ENCODE data around the gene PRICKLE1.

The PRICKLE1 gene

GRCh38 chr12:42575717-42576116 is 13.8 kb downstream of the PRICKLE1 start:
- Histone ChIP-seq H3K4me1 (ENCODE audit: control insufficient read depth, insufficient read depth, low read length) (peaks cover 15% of the 10 kb centered on the region), H3K27me3 (ENCODE audit: control insufficient read depth, insufficient read depth, low read length) (no peaks in the 10 kb centered on the region), H3K36me3 (ENCODE audit: control insufficient read depth, insufficient read depth, low read length) (no peaks in the 10 kb centered on the region), H3K27ac (ENCODE audit: low read depth, low read length) (no peak overlapping the region), H3K9ac (ENCODE audit: low read length) (no peak overlapping the region), H3K4me3 (ENCODE audit: low read depth, low read length) (no peak overlapping the region), H3K9me3 (ENCODE audit: control insufficient read depth, insufficient read depth, low read depth, low read length) (no peaks in the 10 kb centered on the region)

GRCh38 chr12:42574851-42575266 is 14.7 kb downstream of the PRICKLE1 start:
- H3K9me3 ChIP-seq (ENCODE audit: control insufficient read depth, insufficient read depth, low read depth, low read length): no peaks in the 10 kb centered on the region
- peaks cover 17% of the 10 kb centered on the region for H3K4me1 ChIP-seq (ENCODE audit: control insufficient read depth, insufficient read depth, low read length)
- H3K27ac ChIP-seq (ENCODE audit: low read depth, low read length): no peak overlapping the region

GRCh38 chr12:42571327-42572009 is 18.1 kb downstream of the PRICKLE1 start:
- H3K27me3 ChIP-seq (ENCODE audit: control insufficient read depth, insufficient read depth, low read length): peaks cover 2% of the 10 kb centered on the region
- no peak overlapping the region for H3K4me3 ChIP-seq (ENCODE audit: low read depth, low read length)
- no peaks in the 10 kb centered on the region for H3K36me3 ChIP-seq (ENCODE audit: control insufficient read depth, insufficient read depth, low read length)
- peaks cover 19% of the 10 kb centered on the region for H3K4me1 ChIP-seq (ENCODE audit: control insufficient read depth, insufficient read depth, low read length)
- H3K9ac ChIP-seq (ENCODE audit: low read length): no peak overlapping the region
- no peaks in the 10 kb centered on the region for H3K9me3 ChIP-seq (ENCODE audit: control insufficient read depth, insufficient read depth, low read depth, low read length)
- no peak overlapping the region for H3K27ac ChIP-seq (ENCODE audit: low read depth, low read length)

More at GRCh38 chr12:42574851-42575266, 14.7 kb downstream of the PRICKLE1 start:
- Histone ChIP-seq H3K4me3 (ENCODE audit: low read depth, low read length) (no peak overlapping the region), H3K36me3 (ENCODE audit: control insufficient read depth, insufficient read depth, low read length) (no peaks in the 10 kb centered on the region), H3K9ac (ENCODE audit: low read length) (no peak overlapping the region), H3K27me3 (ENCODE audit: control insufficient read depth, insufficient read depth, low read length) (no peaks in the 10 kb centered on the region)

- H3K27me3 ChIP-seq (ENCODE audit: control insufficient read depth, insufficient read depth, low read length): peaks cover 9% of the 10 kb centered on the region
- no peak overlapping the region for H3K4me3 ChIP-seq (ENCODE audit: low read depth, low read length)
- peaks cover 21% of the 10 kb centered on the region for H3K4me1 ChIP-seq (ENCODE audit: control insufficient read depth, insufficient read depth, low read length)
- no peak overlapping the region for H3K9ac ChIP-seq (ENCODE audit: low read length)
- no peak overlapping the region for H3K27ac ChIP-seq (ENCODE audit: low read depth, low read length)
- no peaks in the 10 kb centered on the region for H3K9me3 ChIP-seq (ENCODE audit: control insufficient read depth, insufficient read depth, low read depth, low read length)
- no peaks in the 10 kb centered on the region for H3K36me3 ChIP-seq (ENCODE audit: control insufficient read depth, insufficient read depth, low read length)
Observed at GRCh38 chr12:42570076-42570475, 19.5 kb downstream of the PRICKLE1 start.

DNA sequence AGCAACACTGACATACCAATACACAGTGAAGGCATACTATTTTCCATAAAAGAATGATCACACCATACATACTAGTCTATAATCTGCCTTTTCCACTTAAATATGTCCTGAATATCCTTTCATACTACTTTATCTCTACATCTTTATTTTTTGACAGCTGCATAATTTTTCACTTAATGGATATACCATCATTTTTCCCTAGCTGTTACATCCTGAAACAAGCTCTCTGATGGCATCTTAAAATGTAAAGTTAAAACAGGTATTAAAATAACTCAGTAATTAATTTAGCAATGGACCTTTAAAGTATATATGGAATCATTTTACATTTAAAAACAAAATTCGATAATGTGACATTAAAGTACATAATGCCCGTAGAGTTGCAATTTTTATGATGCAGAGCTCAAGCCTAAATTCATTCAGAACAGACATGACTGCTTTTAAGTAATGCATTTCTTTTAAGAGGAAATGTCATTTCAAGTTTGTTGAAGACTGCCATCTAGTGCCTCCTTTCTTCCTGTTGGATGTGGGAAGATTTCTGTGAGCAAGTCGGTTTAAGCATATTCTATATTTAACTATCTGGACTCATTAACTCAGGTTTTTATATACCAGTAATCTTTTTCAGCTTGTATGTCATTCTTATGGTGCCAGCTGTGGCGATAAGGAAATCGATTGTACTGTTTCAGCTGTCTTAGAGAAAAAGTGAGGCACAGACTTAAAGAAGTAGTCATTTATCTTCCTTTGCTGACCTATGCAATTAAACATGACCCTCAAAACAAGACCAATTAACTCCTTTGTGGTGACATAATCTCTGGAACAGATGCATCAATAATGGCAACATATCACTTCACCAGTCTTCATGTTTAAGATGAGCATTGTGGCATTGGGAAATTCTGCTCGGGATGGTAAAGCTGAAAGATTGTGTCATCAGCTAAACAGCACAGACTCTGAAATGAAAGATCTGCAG is 20.3 kb downstream of the PRICKLE1 start:
- Histone ChIP-seq H3K36me3 (ENCODE audit: control insufficient read depth, insufficient read depth, low read length) (no peaks in the 10 kb centered on the region), H3K9me3 (ENCODE audit: control insufficient read depth, insufficient read depth, low read depth, low read length) (no peaks in the 10 kb centered on the region), H3K27me3 (ENCODE audit: control insufficient read depth, insufficient read depth, low read length) (peaks cover 9% of the 10 kb centered on the region), H3K27ac (ENCODE audit: low read depth, low read length) (no peak overlapping the region), H3K4me3 (ENCODE audit: low read depth, low read length) (no peak overlapping the region), H3K4me1 (ENCODE audit: control insufficient read depth, insufficient read depth, low read length) (peaks cover 26% of the 10 kb centered on the region), H3K9ac (ENCODE audit: low read length) (no peak overlapping the region)

DNA sequence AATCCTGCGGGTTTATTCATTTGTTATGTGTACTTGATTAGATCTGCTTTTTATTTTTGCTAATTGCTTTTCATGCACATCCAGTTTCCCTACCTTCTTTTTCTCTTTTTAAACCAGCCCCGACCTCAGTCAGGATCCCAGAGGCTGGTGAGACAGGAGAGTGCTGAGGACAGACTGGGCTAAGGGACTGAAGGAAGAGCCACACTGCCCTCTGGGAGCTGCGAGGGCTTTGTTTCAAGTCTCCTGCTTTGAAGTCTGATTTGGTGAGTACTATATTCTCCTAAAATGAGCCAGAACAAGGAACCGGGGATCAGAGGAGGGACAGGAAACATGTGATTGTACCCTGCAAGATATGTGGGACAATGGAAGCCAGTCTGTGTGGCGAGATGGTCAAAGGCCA is 23.9 kb downstream of the PRICKLE1 start:
- no peaks in the 10 kb centered on the region for H3K9me3 ChIP-seq (ENCODE audit: control insufficient read depth, insufficient read depth, low read depth, low read length)
- peaks cover 23% of the 10 kb centered on the region for H3K4me1 ChIP-seq (ENCODE audit: control insufficient read depth, insufficient read depth, low read length)
- H3K4me3 ChIP-seq (ENCODE audit: low read depth, low read length): no peak overlapping the region; the same call in 1 of the 2 replicates
- no peak overlapping the region for H3K9ac ChIP-seq (ENCODE audit: low read length)
- peaks cover 14% of the 10 kb centered on the region for H3K27me3 ChIP-seq (ENCODE audit: control insufficient read depth, insufficient read depth, low read length)
- no peaks in the 10 kb centered on the region for H3K36me3 ChIP-seq (ENCODE audit: control insufficient read depth, insufficient read depth, low read length)
- no peak overlapping the region for H3K27ac ChIP-seq (ENCODE audit: low read depth, low read length)

DNA sequence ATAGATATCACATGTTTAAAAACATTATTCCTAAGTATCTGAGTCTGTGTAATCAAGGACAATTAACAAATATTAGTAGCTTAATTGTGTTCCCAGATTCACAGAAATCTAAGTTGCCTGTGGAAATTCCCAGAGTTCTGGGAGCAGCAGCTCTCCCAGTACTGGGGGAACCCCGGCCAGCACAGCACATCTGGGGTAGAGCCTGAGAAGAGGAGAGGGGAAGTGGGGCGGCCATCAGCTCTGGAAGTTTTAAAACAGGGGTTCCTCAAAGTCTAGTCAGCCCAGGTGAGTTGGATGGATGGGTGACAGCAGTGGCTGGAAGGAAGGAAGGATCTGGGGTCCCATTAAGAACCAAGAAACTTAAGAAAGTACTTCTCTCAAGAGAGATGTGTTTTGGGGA is 24.6 kb downstream of the PRICKLE1 start:
- Histone ChIP-seq H3K36me3 (ENCODE audit: control insufficient read depth, insufficient read depth, low read length) (no peaks in the 10 kb centered on the region), H3K27ac (ENCODE audit: low read depth, low read length) (no peak overlapping the region), H3K9me3 (ENCODE audit: control insufficient read depth, insufficient read depth, low read depth, low read length) (no peaks in the 10 kb centered on the region), H3K9ac (ENCODE audit: low read length) (no peak overlapping the region), H3K27me3 (ENCODE audit: control insufficient read depth, insufficient read depth, low read length) (peaks cover 14% of the 10 kb centered on the region), H3K4me1 (ENCODE audit: control insufficient read depth, insufficient read depth, low read length) (peaks cover 22% of the 10 kb centered on the region), H3K4me3 (ENCODE audit: low read depth, low read length) (no peak overlapping the region)

DNA sequence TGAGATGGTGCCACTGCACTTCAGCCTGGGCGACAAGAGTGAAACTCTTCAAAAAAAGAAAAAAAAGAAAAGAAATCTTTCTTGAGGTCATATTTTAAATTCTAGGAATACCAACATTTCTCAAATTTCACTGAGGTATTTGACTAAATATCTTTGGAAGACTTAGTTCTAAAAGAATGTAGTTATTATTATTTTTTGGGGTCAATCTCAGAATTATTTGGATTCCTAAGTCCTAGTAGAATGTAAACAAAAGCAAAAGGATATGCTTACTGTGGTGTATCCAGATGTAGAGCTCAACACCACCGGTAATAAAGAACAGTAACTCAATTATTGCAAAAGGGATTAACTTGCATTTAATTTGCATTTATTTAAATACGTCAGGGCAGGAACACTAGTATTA is 25.0 kb downstream of the PRICKLE1 start:
- H3K4me1 ChIP-seq (ENCODE audit: control insufficient read depth, insufficient read depth, low read length): peaks cover 18% of the 10 kb centered on the region
- H3K4me3 ChIP-seq (ENCODE audit: low read depth, low read length): no peak overlapping the region
- no peak overlapping the region for H3K9ac ChIP-seq (ENCODE audit: low read length)
- H3K27ac ChIP-seq (ENCODE audit: low read depth, low read length): no peak overlapping the region
- H3K36me3 ChIP-seq (ENCODE audit: control insufficient read depth, insufficient read depth, low read length): no peaks in the 10 kb centered on the region
- no peaks in the 10 kb centered on the region for H3K9me3 ChIP-seq (ENCODE audit: control insufficient read depth, insufficient read depth, low read depth, low read length)
- H3K27me3 ChIP-seq (ENCODE audit: control insufficient read depth, insufficient read depth, low read length): peaks cover 14% of the 10 kb centered on the region

GRCh38 chr12:42560977-42561376 is 28.6 kb downstream of the PRICKLE1 start:
- Histone ChIP-seq H3K27ac (ENCODE audit: low read depth, low read length) (no peak overlapping the region), H3K4me1 (ENCODE audit: control insufficient read depth, insufficient read depth, low read length) (peaks cover 14% of the 10 kb centered on the region), H3K9ac (ENCODE audit: low read length) (no peak overlapping the region), H3K36me3 (ENCODE audit: control insufficient read depth, insufficient read depth, low read length) (no peaks in the 10 kb centered on the region), H3K9me3 (ENCODE audit: control insufficient read depth, insufficient read depth, low read depth, low read length) (no peaks in the 10 kb centered on the region), H3K4me3 (ENCODE audit: low read depth, low read length) (no peak overlapping the region), H3K27me3 (ENCODE audit: control insufficient read depth, insufficient read depth, low read length) (peaks cover 40% of the 10 kb centered on the region)

GRCh38 chr12:42557586-42558172 is 31.9 kb downstream of the PRICKLE1 start:
- H3K36me3 ChIP-seq (ENCODE audit: control insufficient read depth, insufficient read depth, low read length): no peaks in the 10 kb centered on the region

DNA sequence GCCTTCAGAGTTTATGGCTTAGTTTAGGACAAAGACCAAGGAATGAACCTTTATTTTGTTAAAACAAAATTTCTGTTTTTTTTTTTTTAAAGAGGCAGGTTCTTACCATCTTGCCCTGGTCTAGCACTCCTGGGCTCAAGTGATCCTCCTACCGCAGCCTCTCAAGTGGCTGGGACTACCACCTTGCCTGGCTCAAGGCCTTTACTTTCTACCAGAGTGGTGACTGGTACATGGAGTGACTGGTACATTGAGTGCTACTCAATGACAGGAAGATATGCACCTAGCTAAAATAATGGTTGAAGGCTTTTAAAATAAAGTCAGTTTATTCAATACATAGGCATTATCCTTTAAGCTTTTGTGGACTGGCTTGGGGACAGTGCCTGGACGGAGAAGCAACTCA is 32.6 kb downstream of the PRICKLE1 start:
- Histone ChIP-seq H3K36me3 (ENCODE audit: control insufficient read depth, insufficient read depth, low read length) (no peaks in the 10 kb centered on the region), H3K27me3 (ENCODE audit: control insufficient read depth, insufficient read depth, low read length) (peaks cover 78% of the 10 kb centered on the region), H3K9me3 (ENCODE audit: control insufficient read depth, insufficient read depth, low read depth, low read length) (no peaks in the 10 kb centered on the region), H3K4me1 (ENCODE audit: control insufficient read depth, insufficient read depth, low read length) (peaks cover 5% of the 10 kb centered on the region; the same call in 1 of the 2 replicates), H3K27ac (ENCODE audit: low read depth, low read length) (no peak overlapping the region), H3K9ac (ENCODE audit: low read length) (no peak overlapping the region), H3K4me3 (ENCODE audit: low read depth, low read length) (no peak overlapping the region)

More at GRCh38 chr12:42557586-42558172, 31.9 kb downstream of the PRICKLE1 start:
- no peak overlapping the region for H3K9ac ChIP-seq (ENCODE audit: low read length)
- no peaks in the 10 kb centered on the region for H3K9me3 ChIP-seq (ENCODE audit: control insufficient read depth, insufficient read depth, low read depth, low read length)
- H3K27ac ChIP-seq (ENCODE audit: low read depth, low read length): no peak overlapping the region
- peaks cover 70% of the 10 kb centered on the region for H3K27me3 ChIP-seq (ENCODE audit: control insufficient read depth, insufficient read depth, low read length)
- H3K4me3 ChIP-seq (ENCODE audit: low read depth, low read length): no peak overlapping the region
- H3K4me1 ChIP-seq (ENCODE audit: control insufficient read depth, insufficient read depth, low read length): peaks cover 2% of the 10 kb centered on the region; the same call in 1 of the 2 replicates
